Forelimb muscle (tissue), 1 donor: ENCODE measurements around the gene KRTAP10-8. TPM values are rescaled to one million over a fixed set of nuclear protein-coding genes. Genes with fewer than 3 reads are reported as not detected.
"Not testable (repeated sequence)": the region's sequence is repeated elsewhere in the genome, so short reads cannot be mapped to it uniquely, and the experiment has no call there.

ENCODE experiments used
- DNase-seq: peaks from one replicate; pipeline ENCODE4 v3.0.0-alpha.2; 2013; ENCODE audit warnings: low read depth
- polyA plus RNA-seq: library from polyadenylated mRNA; unstranded; fragments of 120-200 nt; gene quantifications from one replicate; pipeline ENCODE4 v1.2.1, GENCODE V29; 2013; ENCODE audit not compliant: insufficient read length

The KRTAP10-8 gene
- polyA plus RNA-seq, 1 donor = not detected

DNA sequence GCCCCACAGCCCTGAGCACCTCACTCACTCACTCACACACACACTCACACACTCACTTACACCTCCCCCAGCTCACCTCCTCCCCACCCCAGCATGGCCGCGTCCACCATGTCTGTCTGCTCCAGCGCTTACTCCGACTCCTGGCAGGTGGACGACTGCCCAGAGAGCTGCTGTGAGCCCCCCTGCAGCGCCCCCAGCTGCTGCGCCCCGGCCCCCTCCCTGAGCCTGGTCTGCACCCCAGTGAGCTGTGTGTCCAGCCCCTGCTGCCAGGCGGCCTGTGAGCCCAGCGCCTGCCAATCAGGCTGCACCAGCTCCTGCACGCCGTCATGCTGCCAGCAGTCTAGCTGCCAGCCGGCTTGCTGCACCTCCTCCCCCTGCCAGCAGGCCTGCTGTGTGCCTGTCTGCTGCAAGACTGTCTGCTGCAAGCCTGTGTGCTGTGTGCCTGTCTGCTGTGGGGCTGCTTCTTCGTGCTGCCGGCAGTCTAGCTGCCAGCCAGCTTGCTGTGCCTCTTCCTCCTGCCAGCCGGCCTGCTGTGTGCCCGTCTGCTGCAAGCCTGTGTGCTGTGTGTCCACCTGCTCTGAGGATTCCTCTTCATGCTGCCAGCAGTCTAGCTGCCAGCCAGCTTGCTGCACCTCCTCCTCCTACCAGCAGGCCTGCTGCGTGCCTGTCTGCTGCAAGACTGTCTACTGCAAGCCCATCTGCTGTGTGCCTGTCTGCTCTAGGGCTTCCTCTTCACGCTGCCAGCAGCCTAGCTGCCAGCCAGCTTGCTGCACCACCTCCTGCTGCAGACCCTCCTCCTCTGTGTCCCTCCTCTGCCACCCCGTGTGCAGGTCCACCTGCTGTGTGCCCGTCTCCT lies 34.7 kb downstream of the KRTAP10-8 start, which contains the start of gene KRTAP10-11:
Gene KRTAP10-11 (plus strand): TSS at position 49 of the 856 bp plus-strand sequence. CDS start 45 bp downstream, at position 94.
- not testable (repeated sequence) for DNase-seq

DNA sequence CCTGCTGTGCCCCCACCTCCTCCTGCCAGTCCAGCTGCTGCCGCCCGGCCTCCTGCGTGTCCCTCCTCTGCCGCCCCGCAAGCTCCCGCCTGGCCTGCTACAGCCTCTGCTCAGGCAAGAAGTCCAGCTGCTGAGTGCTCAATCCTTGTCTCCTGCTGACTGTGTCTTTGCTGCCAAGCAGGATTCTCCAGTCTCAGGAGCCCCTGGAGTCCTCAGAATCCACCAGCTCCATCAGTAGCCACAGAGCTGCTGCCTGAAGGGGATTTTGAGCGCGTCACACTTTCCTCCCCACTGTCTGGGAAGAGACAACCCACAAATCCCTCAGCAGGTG lies 35.3 kb downstream of the KRTAP10-8 start:
- no peak for DNase-seq

DNA sequence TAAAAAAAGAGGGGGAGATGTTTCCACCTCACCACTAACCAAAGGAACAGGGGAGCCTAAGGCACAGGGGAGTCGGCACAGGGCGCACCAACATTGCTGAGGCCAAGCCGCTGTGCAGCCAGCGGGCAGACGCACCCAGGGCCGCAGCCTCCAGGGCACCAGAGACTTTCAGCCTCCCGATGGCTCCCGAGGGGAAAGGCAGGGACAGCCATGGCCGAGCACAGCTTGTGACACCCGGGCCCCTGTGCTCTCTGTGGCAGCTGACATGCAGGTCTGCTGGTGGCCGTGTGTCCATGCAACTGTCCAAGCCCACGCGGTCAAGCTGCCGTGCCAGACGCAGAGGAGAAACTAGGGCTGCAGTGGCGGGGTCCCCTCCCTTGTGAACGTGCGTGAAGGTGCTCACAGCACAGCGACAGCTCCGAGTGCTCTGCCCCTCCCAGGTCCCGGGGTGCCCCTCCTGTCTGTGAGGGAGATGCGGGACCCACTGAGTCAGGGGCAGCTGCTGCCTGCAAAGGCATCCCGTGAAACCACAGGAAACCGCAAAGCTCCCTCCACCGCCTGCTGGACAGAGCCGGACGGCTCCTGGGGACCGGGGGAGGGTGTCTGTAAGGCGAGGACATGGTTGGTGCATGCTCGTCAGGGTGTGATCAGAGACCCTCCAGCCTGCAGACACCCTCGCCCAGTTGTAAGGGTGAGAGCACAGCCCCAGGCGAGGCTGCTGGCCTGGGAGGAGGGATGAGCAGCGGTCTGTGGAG lies 36.9 kb downstream of the KRTAP10-8 start:
- no peak for DNase-seq

- no peak for DNase-seq
These were observed 37.7 kb downstream of the KRTAP10-8 start for GRCh38 chr21:44649521-44650100.

DNA sequence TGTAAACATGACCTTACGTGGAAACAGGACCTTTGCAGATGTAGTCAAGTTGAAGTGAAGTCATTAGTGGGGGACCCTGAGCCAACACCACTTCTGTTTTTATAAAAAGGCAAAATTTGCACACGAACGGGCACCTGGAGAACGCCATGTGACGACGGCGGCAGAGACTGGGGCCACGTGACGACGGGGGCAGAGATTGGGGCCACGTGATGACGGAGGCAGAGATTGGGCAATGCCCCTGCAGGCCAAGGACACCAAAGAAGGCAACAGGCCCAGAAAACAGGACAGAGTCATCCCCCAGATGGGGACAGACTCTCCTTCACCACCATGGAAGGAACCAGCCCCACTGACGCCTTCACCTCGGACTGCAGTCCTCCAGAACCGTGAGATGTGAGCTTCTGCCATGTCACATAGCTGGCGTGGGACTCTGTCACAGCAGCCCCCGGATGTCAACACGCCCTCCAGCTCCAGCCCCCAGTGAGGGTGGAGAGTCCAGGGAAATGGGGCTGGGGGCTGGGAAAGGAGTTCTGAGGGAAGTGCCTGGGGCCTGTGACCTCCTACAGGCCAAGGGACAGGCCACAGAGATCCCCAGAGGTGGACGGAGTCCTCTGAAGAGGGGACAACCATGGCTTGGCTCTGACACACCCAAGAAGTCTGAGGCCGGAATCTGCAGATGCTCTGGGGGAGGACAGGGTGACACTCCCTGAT lies 38.5 kb downstream of the KRTAP10-8 start:
- DNase-seq = no peak

GRCh38 chr21:44650973-44651675 lies 39.2 kb downstream of the KRTAP10-8 start:
- no peak for DNase-seq

DNA sequence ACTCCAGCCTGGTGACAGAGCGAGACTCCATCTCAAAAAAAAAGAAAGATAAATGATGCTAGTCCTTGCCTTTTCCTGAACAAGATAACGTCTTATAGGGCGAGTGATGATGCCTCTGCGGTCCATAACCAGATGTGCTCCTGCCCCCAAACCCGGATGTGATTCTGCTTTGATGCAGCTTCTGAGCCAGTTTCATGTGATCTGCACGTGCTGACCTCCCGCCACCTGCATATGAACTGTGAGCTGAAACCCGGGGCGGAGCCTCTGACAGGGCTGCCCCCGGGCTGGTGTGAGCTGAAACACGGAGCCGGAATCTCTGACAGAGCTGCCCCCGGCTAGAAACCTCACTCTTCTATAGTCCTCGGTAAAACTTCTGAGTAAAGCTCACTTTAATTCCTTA lies 41.2 kb downstream of the KRTAP10-8 start:
- no peak for DNase-seq

- no peak for DNase-seq
These were observed 42.0 kb downstream of the KRTAP10-8 start for GRCh38 chr21:44653656-44654575.

DNA sequence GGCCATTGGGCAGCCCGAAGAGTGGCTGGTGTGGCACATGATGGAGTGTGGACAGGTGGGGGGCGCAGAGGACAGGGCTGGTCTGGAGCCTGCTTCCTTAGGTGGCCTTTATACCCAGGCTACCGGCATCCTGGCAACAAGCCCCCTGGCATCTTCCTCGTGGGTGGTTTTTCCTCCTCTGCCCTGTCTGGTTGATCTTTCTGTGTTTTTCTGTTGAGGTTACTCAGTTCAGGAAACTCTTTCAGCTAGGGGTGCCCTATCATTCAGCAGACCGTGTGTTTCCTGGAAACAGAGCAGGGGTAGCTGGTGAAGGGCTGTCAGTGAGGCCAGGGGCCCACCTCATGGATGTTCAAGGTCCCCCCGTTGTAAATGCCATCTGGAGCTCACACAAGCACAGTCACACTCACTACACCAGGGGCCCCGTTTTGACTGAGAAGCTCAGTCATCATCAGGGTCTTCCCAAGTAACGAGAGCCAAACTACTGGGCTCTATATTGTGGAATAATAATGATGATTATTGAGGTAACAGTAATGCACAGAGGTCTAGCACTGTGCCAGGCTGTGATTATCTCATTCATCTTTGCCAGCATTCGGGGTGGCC lies 42.8 kb downstream of the KRTAP10-8 start, which contains the start of gene KRTAP12-4:
Gene KRTAP12-4 (minus strand): TSS at position 84 of the 600 bp plus-strand sequence. CDS start 45 bp downstream, at position 39.
- no peak for DNase-seq

- DNase-seq = no peak
These were observed 45.0 kb downstream of the KRTAP10-8 start for GRCh38 chr21:44656868-44657267.

DNA sequence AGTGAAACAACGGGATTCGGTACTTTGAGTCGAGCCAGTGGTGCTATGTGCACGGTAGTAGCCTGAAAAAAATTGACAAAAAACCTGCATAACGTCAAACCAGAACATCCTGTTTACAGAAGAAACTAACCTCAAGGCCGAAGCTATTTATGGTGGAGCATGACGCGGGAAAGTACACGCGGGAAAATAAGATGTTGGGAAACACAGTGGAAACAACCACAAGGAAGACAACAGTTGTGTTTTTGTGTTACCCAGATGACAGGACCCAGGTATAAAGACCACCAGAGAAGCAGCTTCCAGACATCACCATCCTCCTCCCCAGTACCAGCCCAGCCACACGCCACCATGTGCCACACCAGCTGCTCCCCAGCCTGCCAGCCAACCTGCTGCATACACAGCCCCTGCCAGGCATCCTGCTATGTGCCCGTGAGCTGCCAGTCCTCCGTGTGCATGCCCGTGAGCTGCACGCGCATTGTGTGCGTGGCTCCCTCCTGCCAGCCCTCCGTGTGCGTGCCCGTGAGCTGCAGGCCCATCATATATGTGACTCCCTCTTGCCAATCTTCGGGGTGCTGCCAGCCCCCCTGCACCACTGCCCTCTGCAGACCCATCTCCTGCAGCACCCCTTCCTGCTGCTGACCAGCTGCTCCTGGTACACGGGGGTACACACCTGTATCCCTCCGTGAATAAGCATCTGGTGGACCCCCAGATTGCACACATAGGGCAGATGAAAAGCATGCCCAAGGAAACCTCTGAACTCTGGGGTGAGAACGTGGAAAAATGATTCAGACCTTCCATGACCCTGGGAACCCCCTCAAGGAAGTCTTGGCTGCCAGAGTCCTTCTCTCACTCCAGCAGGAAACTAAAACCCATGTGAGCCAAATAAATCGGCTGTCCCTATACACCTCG lies 46.0 kb downstream of the KRTAP10-8 start, which contains the start of gene KRTAP12-3:
Gene KRTAP12-3 (plus strand): TSS at position 298 of the 906 bp plus-strand sequence. CDS start 48 bp downstream, at position 346.
- no peak for DNase-seq

DNA sequence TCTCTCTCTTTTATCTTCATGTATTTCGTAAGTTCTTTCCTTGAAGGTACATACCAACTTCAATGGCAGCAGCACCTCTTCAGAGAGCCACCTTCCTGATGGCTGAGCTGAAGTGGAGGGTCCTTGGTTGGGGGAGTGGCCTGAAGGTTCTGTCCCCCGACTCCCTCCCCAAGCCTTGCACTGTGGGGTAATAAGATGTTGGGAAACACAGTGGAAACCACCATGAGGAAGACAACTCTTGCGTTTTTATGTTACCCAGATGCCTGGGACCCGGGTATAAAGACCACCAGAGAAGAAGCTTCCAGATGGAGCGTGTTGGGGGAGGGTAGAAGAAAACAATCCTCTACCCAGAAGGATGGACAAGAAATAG lies 46.6 kb downstream of the KRTAP10-8 start:
- DNase-seq = no peak

DNA sequence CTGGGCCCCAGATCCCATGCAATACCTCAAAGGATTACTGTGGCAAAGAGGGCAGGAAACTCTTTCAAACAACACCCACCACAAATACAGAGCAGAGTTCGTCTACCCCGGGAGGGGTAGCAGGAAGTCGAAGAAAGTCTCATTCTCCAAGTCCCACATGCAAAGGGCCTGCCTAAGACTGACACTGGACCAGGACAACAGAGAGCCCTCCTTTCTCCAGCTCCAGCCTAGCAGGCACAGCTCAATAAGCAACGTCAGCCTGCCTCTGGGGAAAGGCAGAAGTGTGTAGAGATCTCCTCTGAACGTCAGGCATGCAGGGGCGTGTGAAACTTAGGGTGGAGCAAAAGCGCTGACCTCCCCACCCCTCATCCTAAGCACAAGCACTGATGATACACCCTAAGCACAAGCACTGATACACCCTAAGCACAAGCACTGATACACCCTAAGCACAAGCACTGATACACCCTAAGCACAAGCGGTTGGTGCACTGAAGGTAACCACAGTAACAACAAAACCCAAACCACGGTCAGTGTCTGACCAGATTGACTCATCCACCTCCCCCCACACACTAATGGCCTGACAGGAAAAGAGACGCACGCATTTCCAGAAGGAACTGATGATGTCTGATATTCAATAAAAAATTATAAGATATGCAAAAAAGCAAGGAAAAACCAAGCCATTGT lies 47.2 kb downstream of the KRTAP10-8 start:
- DNase-seq = no peak

- not testable (repeated sequence) for DNase-seq
These were observed 49.7 kb downstream of the KRTAP10-8 start for GRCh38 chr21:44661567-44661966.
